GM21786 (cell line): Measurements from ENCODE around the gene RNF212.
"Not testable (repeated sequence)": the region's sequence is repeated elsewhere in the genome, so short reads cannot be mapped to it uniquely, and the experiment has no call there.

ENCODE experiments used
- ATAC-seq: cut with Tn5 transposase; IDR thresholded peaks from one replicate; pipeline ENCODE4 v1.9.1; 2021; ENCODE audit not compliant: unreplicated experiment

RNF212 gene

DNA sequence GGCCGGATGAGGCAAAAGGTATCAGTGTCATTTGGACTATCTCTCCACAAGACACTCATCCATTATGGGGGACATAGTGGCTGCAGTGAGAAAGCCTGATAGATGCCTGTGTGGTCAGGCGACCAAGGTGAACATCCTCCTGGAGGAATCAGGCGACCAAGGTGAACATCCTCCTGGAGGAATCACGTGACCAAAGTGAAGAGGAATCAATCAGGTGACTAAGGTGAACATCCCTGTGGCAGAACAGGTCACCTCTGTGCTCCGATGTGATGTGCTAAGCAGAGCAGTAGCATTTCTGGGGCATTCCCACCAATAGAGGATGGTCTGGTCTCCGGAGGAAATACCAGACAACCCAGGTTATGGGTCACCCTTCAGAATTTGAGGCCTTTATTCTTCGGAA is 44.0 kb downstream of the RNF212 start:
- no peak for ATAC-seq

- no peak for ATAC-seq
These were observed 47.6 kb downstream of the RNF212 start for GRCh38 chr4:1065732-1066131.

DNA sequence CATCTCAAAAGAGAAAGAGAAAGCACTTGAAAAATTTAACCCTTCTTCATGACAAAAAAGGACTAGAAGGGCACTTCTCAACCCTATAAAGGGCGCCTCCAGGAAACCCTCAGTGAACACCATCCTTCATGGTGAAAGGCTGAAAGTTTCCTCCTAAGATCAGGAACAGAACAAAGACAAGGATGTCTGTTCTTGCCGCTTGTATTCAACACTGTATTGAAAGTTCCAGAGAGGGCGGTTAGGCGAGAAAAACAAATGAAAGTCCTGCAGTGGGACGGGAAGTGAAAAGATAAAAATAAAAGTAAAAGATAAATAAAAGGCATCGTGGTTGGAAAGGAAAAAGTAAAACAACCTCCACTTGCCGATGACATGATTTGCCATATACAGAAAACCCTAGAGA is 50.9 kb downstream of the RNF212 start:
- no peak for ATAC-seq

DNA sequence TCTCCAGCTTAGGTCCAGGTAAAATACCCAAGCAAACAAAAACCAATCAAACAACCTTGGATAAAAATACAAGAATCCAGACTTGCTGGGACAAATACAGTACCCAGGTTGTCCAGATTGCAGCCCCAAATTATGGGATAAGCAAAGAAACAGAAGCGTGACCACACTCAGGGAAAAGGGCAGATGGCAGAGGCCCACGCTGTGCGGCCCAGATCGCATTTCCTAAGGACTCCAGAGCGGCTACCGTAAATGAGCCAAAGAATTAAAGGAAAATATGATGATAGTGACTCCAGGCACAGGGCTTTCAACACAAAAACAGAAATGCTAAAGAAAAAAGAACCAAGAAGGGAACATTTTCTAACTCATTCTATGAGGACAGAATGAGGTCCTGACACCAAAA is 51.6 kb downstream of the RNF212 start:
- no peak for ATAC-seq

DNA sequence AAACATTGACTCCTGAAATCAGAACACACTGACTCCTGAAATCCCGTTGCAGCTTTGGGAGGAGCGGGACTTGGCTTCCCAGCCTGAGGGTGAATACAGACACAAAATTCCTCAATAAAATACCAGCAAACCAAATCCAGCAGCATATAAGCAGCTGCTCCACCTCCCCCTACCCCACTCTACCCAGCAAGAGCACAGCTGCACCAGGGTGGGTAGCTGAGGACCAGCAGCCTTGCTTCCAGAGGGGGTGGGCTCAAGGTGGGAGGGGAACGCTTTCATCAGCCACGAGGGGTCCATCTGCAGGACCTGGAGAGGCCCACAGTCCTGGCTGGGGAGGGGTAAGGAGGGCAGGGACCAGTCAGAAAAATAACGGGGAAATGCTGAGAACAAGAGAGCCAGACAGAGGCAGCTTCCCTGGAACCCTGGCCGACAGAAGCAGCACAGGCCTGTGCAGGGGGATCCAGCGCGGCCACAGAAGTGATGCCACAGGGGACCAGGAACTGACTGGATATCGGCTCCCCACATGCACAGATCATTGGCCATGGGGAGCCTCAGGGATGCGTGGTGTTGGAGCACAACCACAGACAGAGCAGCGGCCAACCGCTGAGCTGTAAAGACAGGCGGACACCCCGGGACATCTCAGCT is 52.2 kb downstream of the RNF212 start:
- ATAC-seq = no peak

- ATAC-seq = no peak
These were observed 52.7 kb downstream of the RNF212 start for GRCh38 chr4:1060621-1061020.

GRCh38 chr4:1060121-1060520 is 53.2 kb downstream of the RNF212 start:
- no peak for ATAC-seq

DNA sequence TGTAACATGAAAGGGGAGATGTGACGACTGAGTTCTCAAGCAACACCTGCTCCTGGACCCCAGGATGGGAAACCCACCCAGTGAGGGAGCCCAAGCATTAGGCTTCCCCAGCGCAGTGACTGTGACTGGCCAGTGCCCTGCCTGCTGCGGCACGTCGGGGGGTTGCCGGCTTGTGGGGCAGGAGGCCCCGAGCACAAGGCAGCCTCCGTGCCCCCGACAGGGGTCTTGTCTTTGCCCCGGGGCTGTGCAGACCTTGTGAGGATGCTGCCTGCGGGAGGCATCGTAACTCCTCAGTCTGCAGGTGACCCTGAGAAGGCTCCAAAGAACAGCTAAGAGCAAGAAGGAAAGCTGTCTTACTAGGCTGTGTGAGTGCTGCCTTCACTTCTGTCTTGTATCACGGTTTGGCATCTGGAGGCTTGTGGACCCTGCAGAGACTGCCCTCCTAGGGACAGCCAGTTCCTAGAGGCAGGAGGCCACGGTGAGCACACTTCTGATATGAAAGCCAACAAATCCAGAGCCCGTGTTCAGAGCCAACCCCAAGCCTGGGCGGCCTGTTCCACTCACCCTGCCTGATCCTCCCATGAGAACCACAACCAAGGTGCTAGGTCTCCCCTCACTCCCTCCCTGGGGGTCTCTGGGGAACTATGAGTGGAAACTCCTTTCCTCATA is 54.2 kb downstream of the RNF212 start:
- no peak for ATAC-seq

DNA sequence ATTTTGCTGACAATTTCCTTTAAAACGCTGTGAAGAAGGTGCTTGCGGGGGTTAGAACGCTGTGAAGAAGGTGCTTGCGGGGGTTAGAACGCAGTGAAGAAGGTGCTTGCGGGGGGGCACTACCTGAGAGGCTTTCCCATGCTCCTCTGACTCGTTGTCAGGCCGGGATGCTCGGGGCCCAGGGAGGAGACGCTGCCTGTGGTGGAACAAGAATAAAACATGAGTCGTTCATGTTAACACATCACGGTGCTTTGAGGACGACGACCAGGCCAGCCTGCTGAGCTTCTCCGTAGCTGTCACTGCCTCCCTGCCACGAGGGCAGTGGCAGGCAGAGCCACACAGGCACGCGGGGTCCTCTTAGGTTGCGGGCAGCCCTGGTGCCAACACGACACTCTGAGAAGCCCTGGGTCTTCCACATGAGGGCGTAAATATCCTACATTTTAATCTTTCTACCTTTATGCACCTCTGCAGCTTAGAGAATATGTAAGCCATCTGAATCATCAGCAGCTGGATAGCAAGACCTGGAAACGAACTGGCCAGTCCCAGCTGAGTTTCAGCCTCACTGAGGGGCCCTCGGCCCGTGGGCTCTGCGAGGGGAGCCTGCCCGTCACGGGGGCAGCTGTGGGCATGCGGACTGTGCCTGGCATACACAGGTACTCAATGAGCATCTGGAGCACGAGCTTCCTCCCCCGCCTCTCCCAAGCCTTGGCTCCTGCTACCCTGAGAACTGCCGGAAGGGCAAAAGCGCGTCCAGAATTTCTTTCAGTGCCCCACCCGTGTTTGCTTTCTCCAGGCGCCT is 55.0 kb downstream of the RNF212 start:
- no peak for ATAC-seq

DNA sequence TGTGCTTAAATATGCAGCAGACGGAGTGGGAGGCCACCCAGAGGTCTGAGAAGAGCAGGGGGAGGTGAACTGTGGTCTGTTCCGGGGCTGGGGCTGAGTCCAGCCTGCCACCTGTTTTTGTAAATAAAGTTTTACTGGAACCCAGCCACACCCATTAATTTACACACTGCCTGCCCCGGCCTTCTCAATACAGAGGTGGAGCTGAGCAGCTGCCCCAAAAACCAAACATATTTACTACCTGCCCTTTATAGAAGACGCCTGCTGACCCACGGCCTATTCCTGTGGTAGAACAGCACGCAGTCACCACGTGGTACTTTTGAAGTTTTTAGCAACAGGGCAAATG is 56.0 kb downstream of the RNF212 start:
- ATAC-seq = no peak

- ATAC-seq = no peak
These were observed 56.5 kb downstream of the RNF212 start for GRCh38 chr4:1056671-1057402.

GRCh38 chr4:1055721-1056590 is 57.4 kb downstream of the RNF212 start:
- no peak for ATAC-seq

GRCh38 chr4:1055243-1055701 is 58.1 kb downstream of the RNF212 start:
- not testable (repeated sequence) for ATAC-seq

DNA sequence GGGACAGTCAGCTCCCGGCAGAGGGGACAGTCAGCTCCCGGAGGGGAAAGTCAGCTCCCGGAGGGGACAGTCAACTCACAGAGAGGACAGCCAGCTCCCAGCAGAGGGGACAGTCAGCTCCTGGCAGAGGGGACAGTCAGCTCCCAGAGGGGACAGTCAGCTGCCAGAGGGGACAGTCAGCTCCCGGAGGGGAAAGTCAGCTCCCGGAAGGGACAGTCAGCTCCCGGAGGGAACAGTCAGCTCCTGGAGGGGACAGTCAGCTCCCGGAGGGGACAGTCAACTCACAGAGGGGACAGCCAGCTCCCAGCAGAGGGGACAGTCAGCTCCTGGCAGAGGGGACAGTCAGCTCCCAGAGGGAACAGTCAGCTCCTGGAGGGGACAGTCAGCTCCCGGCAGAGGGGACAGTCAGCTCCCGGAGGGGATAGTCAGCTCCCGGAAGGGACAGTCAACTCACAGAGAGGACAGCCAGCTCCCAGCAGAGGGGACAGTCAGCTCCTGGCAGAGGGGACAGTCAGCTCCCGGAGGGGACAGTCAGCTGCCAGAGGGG is 58.6 kb downstream of the RNF212 start:
- not testable (repeated sequence) for ATAC-seq

DNA sequence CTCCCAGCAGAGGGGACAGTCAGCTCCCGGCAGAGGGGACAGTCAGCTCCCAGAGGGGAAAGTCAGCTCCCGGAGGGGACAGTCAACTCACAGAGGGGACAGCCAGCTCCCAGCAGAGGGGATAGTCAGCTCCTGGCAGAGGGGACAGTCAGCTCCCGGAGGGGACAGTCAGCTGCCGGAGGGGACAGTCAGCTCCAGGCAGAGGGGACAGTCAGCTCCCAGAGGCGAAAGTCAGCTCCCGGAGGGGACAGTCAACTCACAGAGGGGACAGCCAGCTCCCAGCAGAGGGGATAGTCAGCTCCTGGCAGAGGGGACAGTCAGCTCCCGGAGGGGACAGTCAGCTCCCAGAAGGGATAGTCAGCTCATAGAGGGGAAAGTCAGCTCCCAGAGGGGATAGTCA is 59.5 kb downstream of the RNF212 start:
- not testable (repeated sequence) for ATAC-seq

GRCh38 chr4:1053080-1053661 is 60.2 kb downstream of the RNF212 start:
- no peak for ATAC-seq

DNA sequence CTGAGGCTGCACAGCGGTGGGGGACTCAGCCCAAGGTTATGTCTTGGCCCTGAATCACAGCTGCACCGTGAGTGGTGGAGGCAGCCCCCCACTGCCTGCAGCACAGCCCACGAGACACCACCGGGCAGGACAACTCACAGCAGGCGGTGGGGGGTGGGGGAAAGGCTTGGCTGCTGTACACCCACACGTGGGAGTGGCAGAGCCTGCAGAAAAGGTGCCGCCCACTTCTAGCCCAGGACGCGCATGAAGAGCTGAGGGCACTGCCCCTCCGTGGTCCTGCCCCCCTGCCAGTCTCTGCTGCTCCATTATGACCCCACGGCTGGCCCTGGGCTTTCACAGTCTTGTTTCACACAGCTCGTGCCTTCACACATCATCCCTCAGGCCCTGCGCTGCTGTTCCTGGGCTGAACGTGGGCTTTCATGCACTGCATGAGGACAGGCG is 61.1 kb downstream of the RNF212 start:
- ATAC-seq = no peak

- ATAC-seq = no peak
These were observed 61.9 kb downstream of the RNF212 start for GRCh38 chr4:1051472-1051871.

- ATAC-seq = no peak
These were observed 62.7 kb downstream of the RNF212 start for GRCh38 chr4:1050486-1051213.
